CD4-positive, alpha-beta T cell treated with Interleukin-12 subunit alpha and Interleukin-12 subunit beta, for 1 hour (primary cell): ENCODE results near the gene PARD3.
"Not testable (repeated sequence)": the region's sequence is repeated elsewhere in the genome, so short reads cannot be mapped to it uniquely, and the experiment has no call there.

Source experiments
- DNase-seq: peaks from one replicate; pipeline ENCODE4 v3.0.0-alpha.2; 2020

The PARD3 gene

GRCh38 chr10:34795334-34795733, 19.8 kb downstream of the PARD3 start:
- DNase-seq = no peak

GRCh38 chr10:34794835-34795234, 20.3 kb downstream of the PARD3 start:
- no peak for DNase-seq

GRCh38 chr10:34793581-34793980, 21.5 kb downstream of the PARD3 start:
- not testable (repeated sequence) for DNase-seq

- DNase-seq = no peak
Measured at GRCh38 chr10:34792881-34793280, 22.2 kb downstream of the PARD3 start.

- DNase-seq = no peak
Measured at GRCh38 chr10:34791947-34792346, 23.1 kb downstream of the PARD3 start.

GRCh38 chr10:34791228-34791627, 23.9 kb downstream of the PARD3 start:
- DNase-seq = no peak

GRCh38 chr10:34789966-34790506, 25.1 kb downstream of the PARD3 start:
- DNase-seq = no peak

GRCh38 chr10:34786464-34786863, 28.6 kb downstream of the PARD3 start:
- DNase-seq = no peak

- DNase-seq = no peak
Measured at GRCh38 chr10:34781711-34782110, 33.4 kb downstream of the PARD3 start.

GRCh38 chr10:34780818-34781380, 34.2 kb downstream of the PARD3 start:
- no peak for DNase-seq

GRCh38 chr10:34778237-34778636, 36.9 kb downstream of the PARD3 start:
- no peak for DNase-seq

GRCh38 chr10:34776090-34776690, 38.9 kb downstream of the PARD3 start:
- no peak for DNase-seq

GRCh38 chr10:34775044-34775637, 40.0 kb downstream of the PARD3 start:
- no peak for DNase-seq

- no peak for DNase-seq
Measured at GRCh38 chr10:34773636-34774630, 41.2 kb downstream of the PARD3 start.

- no peak for DNase-seq
Measured at GRCh38 chr10:34771525-34771924, 43.6 kb downstream of the PARD3 start.

GRCh38 chr10:34771106-34771505, 44.0 kb downstream of the PARD3 start:
- no peak for DNase-seq

- DNase-seq = no peak
Measured at GRCh38 chr10:34769899-34770298, 45.2 kb downstream of the PARD3 start.

- no peak for DNase-seq
Measured at GRCh38 chr10:34768972-34769330, 46.1 kb downstream of the PARD3 start.

- no peak for DNase-seq
Measured at GRCh38 chr10:34768261-34768971, 46.7 kb downstream of the PARD3 start.

- no peak for DNase-seq
Measured at GRCh38 chr10:34766811-34767494, 48.1 kb downstream of the PARD3 start.

- no peak for DNase-seq
Measured at GRCh38 chr10:34766266-34766600, 48.9 kb downstream of the PARD3 start.

GRCh38 chr10:34764472-34764946, 50.6 kb downstream of the PARD3 start:
- no peak for DNase-seq
